Measurements from ENCODE around the gene ZNF521.

DNA sequence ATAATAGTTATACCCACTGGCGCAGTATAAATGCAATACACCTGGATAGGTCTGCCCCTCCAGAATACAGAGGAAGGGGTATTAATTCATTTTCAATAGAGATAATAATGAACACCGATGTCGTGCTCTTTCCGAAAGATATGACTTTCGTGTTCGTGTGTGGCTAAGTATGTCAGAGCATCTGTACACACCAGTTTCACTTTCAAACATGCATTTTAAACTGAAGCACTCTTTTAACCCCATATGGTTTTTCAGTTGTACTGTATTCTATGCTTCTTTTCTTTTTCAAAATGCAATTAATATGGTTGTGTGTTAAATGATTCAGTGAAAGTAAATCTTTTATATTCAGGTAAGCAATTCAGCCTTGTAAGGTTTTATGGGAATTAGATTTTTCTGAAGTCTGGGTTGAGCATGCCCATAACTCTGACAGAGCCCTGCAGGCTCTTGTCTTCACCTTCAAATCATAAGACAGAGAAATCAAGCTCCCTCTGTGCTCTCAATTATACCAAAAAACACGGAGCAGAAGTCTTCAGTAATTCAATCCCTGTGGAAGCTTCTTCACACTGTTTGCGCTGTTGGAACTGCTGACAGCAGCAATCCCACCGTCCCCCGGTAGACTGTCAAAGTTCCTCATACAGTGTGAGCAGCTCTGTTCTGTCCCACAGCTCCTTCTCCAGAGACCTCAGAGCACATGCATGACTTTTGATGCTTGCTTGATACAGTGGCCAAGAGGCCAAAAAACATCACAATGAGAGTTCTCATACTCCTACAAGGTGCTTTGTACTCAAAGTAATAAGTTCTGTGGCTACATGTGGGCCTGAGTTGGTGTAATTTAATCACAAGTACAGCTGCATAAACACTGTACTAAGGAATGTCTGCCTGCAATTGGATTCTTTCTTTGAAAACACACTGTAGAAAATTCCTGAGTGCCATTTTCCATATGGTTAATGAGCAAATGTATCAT, 186.8 kb downstream of the ZNF521 start:
- TF ChIP-seq USF1 (IDR thresholded peaks at IDR 0.05) (no peak), TEAD4 (IDR thresholded peaks at IDR 0.05) (no peak), FOXM1 (IDR thresholded peaks at IDR 0.05; ENCODE audit: borderline replicate concordance, low read depth) (no peak), TCF12 (IDR thresholded peaks at IDR 0.05; ENCODE audit: low read depth) (no peak), ZBTB7A (IDR thresholded peaks at IDR 0.05; ENCODE audit: low read depth) (no peak), RAD21 (IDR thresholded peaks at IDR 0.05; ENCODE audit: low read depth) (no peak), YY1 (IDR thresholded peaks at IDR 0.05; ENCODE audit: low read depth) (no peak)
